Stimulated activated naive B cell treated with anti-CD40 and anti-IgM and Interleukin-4, amounts not matched to agents 10 μg/mL and 1 μg/mL and 100 μg/mL, for 72 hours (primary cell): ENCODE measurements around the gene PRDX2.
A peak's percentile ranks its signal among the peaks of the same experiment; 100 is the strongest.

Source experiments
- ATAC-seq, 2 donors: fragments of 150-1000 bp; cut with Tn5 transposase; replicated peaks; 2 replicates each; pipeline ENCODE4 v1.10.0; 2021; ENCODE audit warnings: moderate library complexity in 1 of 2
- DNase-seq: peaks from one replicate; pipeline ENCODE4 v3.0.0; 2021
- H3K27ac Mint-ChIP-seq: one replicate; pipeline ENCODE4 v1.8.0; 2022; ENCODE audit warnings: mild to moderate bottlenecking, mixed read lengths
- H3K27me3 Mint-ChIP-seq, 2 donors: one replicate each; pipeline ENCODE4 v1.8.0; 2022; ENCODE audit warnings: mixed read lengths in 2 of 2
- H3K36me3 Mint-ChIP-seq, 2 donors: one replicate each; pipeline ENCODE4 v1.8.0; 2022; ENCODE audit warnings: mixed read lengths in 2 of 2, mild to moderate bottlenecking in 1 of 2
- H3K4me1 Mint-ChIP-seq, 2 donors: one replicate each; pipeline ENCODE4 v1.8.0; 2022; ENCODE audit warnings: mixed read lengths in 2 of 2, mild to moderate bottlenecking in 1 of 2
- H3K4me3 Mint-ChIP-seq, 2 donors: one replicate each; pipeline ENCODE4 v1.8.0; 2022; ENCODE audit warnings: mild to moderate bottlenecking in 2 of 2, mixed read lengths in 2 of 2, moderate library complexity in 1 of 2
- H3K9me3 Mint-ChIP-seq, 2 donors: one replicate each; pipeline ENCODE4 v1.8.0; 2022; ENCODE audit warnings: mixed read lengths in 2 of 2, mild to moderate bottlenecking in 1 of 2

PRDX2 gene

DNA sequence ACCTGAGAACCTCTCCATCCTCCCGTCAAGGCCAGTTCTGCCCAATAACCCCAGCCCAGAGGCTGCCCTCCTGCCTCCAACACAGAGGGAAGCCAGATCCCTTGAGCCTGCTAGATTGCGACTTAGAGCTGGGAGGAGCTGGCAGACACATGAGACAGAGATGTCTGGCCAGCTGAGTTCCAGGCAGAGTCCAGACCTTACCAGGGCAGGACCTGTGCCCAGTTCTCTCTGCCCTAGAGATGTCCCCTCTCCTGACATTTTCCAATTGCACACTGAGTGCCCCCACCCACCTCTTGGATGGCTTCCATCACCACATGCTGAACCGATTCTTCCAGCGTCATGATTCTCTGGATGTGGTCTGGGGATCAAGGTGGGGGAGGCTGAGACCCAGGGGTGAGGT, 29.3 kb downstream of the PRDX2 start:
- H3K27ac Mint-ChIP-seq = no peak overlapping the region
- DNase-seq = no peak
- no peaks in the 10 kb centered on the region for H3K9me3 Mint-ChIP-seq
- H3K36me3 Mint-ChIP-seq = peaks cover 8% of the 10 kb centered on the region in 2 donors
- no peak for ATAC-seq
- H3K27me3 Mint-ChIP-seq = no peaks in the 10 kb centered on the region
- H3K4me3 Mint-ChIP-seq = no peak overlapping the region
- H3K4me1 Mint-ChIP-seq = peaks cover 10 to 18% of the 10 kb centered on the region in 2 donors

DNA sequence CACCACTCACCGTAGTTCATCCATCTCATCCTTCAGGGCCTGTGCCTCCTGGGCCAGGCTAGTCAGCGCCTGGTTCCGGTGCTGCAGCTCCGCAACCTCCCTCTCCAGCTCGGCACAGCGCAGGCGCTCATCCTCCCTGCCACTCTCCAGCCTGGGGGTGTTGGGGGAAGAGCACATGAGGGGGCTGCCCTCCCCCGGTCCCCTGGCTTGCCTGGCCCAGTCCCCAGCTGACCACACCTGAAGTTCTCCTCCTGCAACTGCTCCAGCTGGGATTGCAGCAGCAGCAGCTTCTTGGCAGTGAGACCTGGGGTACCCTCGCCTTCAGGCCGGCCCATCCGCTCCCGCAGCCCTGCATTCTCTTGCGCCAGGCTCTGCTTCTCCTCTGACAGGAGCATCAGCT, 30.7 kb downstream of the PRDX2 start:
- peaks cover 14 to 22% of the 10 kb centered on the region in 2 donors for H3K4me1 Mint-ChIP-seq
- no peak for DNase-seq
- H3K27me3 Mint-ChIP-seq = no peaks in the 10 kb centered on the region

DNA sequence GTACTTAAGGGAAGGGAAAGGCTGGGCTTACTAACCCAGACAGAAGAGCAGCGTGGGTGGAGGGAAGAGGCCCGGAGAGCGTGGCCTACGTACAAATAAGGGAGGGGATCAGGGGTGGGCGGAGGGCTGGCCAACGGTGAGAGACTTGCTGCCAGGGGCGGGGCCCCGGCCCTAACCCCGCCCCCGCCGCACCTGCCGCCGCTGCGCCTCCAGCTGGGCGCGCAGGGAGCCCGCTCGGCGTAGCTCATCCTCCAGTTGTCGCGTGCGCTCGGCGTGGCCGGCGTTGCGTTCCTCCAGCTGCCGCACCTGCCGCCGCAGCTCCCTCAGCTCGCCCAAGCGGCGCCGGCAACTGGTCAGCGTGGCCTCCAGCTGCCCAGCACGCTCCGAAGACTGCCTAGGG, 31.9 kb downstream of the PRDX2 start:
- DNase-seq = no peak
- ATAC-seq = peak in 1 of 2 donors; percentile 64
- Mint-ChIP-seq H3K27ac (no peak overlapping the region), H3K27me3 (no peaks in the 10 kb centered on the region), H3K4me1 (peaks cover 15 to 20% of the 10 kb centered on the region in 2 donors), H3K36me3 (peaks cover 12 to 16% of the 10 kb centered on the region in 2 donors), H3K4me3 (no peak overlapping the region), H3K9me3 (no peaks in the 10 kb centered on the region)

More for the DNA sequence above, 30.7 kb downstream of the PRDX2 start:
- Mint-ChIP-seq H3K36me3 (peaks cover 8 to 11% of the 10 kb centered on the region in 2 donors), H3K4me3 (no peak overlapping the region), H3K27ac (no peak overlapping the region), H3K9me3 (no peaks in the 10 kb centered on the region)
- no peak for ATAC-seq

- Mint-ChIP-seq H3K27ac (no peak overlapping the region), H3K4me1 (peaks cover 7 to 8% of the 10 kb centered on the region in 2 donors), H3K27me3 (no peaks in the 10 kb centered on the region), H3K36me3 (peaks cover 15 to 16% of the 10 kb centered on the region in 2 donors), H3K9me3 (no peaks in the 10 kb centered on the region), H3K4me3 (no peak overlapping the region)
- ATAC-seq (no peak), DNase-seq (no peak)
Measured at GRCh38 chr19:12767666-12768065, 33.9 kb downstream of the PRDX2 start.

DNA sequence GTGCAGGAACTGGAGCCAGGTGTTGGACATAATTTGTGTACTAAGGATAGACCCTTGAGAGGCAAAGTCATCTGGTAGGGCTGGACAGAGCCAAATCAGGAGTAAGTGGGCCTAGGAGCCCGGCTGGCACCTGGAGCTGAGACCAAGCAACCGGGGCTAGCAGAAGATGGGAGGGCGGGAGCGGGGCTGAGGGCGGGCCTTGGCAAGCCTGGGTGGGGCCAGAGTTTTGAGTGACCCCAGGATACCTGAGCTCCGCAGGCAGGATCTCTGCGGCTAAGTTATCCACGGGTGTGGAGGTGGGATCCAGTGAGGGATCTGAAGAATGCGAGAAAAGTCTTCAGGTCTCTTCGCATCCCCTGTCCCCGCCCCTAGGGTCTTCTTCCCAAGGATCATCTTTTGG, 34.5 kb downstream of the PRDX2 start:
- ATAC-seq (no peak), DNase-seq (no peak)
- Mint-ChIP-seq H3K27ac (no peak overlapping the region), H3K4me1 (peaks cover 7 to 8% of the 10 kb centered on the region in 2 donors), H3K4me3 (no peak overlapping the region), H3K36me3 (peaks cover 15 to 16% of the 10 kb centered on the region in 2 donors), H3K27me3 (no peaks in the 10 kb centered on the region), H3K9me3 (no peaks in the 10 kb centered on the region)

DNA sequence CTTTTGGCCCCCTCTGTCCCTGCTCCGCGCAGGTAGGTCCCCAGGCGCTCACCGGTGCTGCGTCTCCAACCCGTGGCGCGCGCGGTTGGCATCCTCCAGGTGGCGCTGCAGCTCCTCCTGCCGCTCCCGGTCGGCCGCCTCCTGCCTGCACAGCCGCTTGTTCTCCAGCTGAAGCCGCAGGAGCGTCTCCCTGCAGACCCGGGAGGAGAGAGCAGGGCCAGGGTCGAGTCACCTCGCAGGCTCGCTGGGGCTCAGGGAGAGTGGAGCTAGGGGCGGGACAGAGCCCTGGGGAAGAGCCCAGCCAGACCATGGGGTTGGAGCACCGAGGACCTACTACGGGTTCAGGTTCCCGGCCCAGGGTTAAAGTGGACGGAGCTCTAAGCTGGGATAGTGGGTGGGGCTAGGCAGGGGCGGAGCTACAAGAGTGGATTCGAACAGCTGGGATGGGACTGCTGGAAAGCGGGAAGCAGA, 35.5 kb downstream of the PRDX2 start:
- Mint-ChIP-seq H3K9me3 (no peaks in the 10 kb centered on the region), H3K4me1 (peaks cover 7 to 8% of the 10 kb centered on the region in 2 donors), H3K27me3 (no peaks in the 10 kb centered on the region), H3K36me3 (peaks cover 15 to 16% of the 10 kb centered on the region in 2 donors), H3K27ac (peak overlapping the region; percentile 59), H3K4me3 (peak overlapping the region; percentile 76 to 77)
- ATAC-seq = peak; percentile 92 to 95
- DNase-seq = peak; percentile 72

GRCh38 chr19:12764698-12765097, 36.9 kb downstream of the PRDX2 start:
- H3K36me3 Mint-ChIP-seq = peaks cover 11 to 15% of the 10 kb centered on the region in 2 donors
- ATAC-seq = no peak
- no peaks in the 10 kb centered on the region for H3K9me3 Mint-ChIP-seq
- no peaks in the 10 kb centered on the region for H3K27me3 Mint-ChIP-seq
- H3K4me3 Mint-ChIP-seq = no peak overlapping the region
- peaks cover 5 to 8% of the 10 kb centered on the region in 2 donors for H3K4me1 Mint-ChIP-seq
- DNase-seq = no peak
- no peak overlapping the region for H3K27ac Mint-ChIP-seq

- DNase-seq (no peak), ATAC-seq (no peak)
- H3K27ac Mint-ChIP-seq = no peak overlapping the region
- H3K4me3 Mint-ChIP-seq = no peak overlapping the region
- peaks cover 11 to 13% of the 10 kb centered on the region in 2 donors for H3K36me3 Mint-ChIP-seq
- H3K4me1 Mint-ChIP-seq = peaks cover 6 to 8% of the 10 kb centered on the region in 2 donors
- H3K9me3 Mint-ChIP-seq = no peaks in the 10 kb centered on the region
- H3K27me3 Mint-ChIP-seq = peaks cover 0 to 4% of the 10 kb centered on the region in 2 donors
Measured at GRCh38 chr19:12763100-12763499, 38.5 kb downstream of the PRDX2 start.

- no peak for ATAC-seq
- no peak for DNase-seq
- H3K36me3 Mint-ChIP-seq = peaks cover 0 to 4% of the 10 kb centered on the region in 2 donors
Measured at GRCh38 chr19:12759686-12760085, 41.9 kb downstream of the PRDX2 start.

DNA sequence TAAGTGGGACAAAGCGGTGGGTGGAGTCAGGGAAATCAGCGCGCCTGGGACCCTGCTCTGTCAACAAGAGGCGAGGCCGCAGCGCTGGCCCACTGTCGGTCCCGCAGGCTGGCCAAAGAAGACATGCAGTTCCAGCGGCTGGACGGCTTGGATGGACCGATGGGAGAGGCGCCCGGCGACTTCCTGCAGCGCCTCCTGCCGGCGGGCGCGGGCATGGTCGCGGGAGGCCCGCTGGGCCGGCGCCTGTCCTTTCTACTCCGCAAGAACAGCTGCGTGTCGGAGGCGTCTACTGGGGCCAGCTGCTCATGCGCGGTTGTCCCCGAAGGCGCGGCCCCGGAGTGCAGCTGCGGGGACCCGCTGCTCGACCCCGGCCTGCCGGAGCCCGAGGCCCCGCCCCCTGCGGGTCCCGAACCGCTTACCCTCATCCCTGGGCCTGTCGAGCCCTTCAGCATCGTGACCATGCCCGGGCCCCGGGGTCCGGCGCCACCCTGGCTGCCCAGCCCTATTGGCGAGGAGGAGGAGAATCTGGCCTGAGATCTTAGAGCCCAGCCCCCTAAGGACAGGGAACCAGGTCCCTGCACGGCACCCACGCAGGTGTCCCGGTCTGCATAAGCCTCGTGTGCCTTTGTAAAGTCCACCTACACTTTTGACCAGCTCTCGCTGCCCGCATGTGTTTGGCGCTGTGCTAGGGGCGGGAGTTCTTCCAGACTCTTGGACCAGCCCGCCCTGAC, 43.9 kb downstream of the PRDX2 start:
- DNase-seq = peak; percentile 45
- no peaks in the 10 kb centered on the region for H3K36me3 Mint-ChIP-seq
- H3K4me1 Mint-ChIP-seq = peaks cover 0 to 4% of the 10 kb centered on the region in 2 donors
- H3K27ac Mint-ChIP-seq = no peak overlapping the region
- peaks cover 26 to 28% of the 10 kb centered on the region in 2 donors for H3K27me3 Mint-ChIP-seq
- peak overlapping the region; percentile 61 to 72 for H3K4me3 Mint-ChIP-seq
- H3K9me3 Mint-ChIP-seq = no peaks in the 10 kb centered on the region
- peak; percentile 81 to 86 for ATAC-seq

More at GRCh38 chr19:12759686-12760085, 41.9 kb downstream of the PRDX2 start:
- Mint-ChIP-seq H3K4me3 (no peak overlapping the region), H3K27me3 (peaks cover 12 to 16% of the 10 kb centered on the region in 2 donors), H3K9me3 (no peaks in the 10 kb centered on the region), H3K4me1 (peaks cover 0 to 4% of the 10 kb centered on the region in 2 donors), H3K27ac (no peak overlapping the region)

DNA sequence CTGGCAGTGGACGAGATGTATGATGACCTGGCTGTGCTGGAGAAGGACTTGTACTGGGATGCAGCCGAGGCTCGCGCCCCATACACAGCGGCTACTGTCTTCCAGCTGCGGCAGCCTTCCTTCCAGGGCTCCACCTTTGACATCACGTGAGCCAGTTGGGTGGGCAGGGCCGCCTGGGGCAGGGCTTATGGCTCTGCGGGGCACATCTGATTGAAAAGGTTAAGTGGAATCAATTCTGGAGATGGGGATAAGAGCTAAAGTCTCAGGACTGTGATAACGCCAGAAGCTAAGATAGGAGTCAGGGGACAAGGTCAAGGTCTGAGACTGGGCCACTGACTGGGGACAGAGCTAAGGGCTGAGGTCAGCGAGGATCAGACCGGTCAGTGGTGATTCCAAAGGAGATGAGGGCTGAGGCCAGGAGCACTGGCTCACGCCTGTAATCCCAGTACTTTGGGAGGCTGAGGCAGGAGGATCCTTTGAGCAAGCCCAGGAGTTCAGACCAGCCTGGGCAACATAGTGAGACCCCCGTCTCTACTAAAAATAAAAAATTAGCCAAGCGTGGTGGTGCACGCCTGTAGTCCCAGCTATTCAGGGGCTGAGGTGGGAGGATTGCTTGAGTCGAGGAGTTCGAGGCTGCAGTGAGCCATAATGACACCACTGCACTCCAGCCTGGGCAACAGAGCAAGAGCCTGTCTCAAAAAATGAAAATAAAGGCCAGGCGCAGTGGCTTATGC, 45.3 kb downstream of the PRDX2 start:
- ATAC-seq (no peak), DNase-seq (no peak)
- H3K4me3 Mint-ChIP-seq = peak overlapping the region in 1 of 2 donors; percentile 16
- H3K4me1 Mint-ChIP-seq = peaks cover 0 to 4% of the 10 kb centered on the region in 2 donors
- no peaks in the 10 kb centered on the region for H3K9me3 Mint-ChIP-seq
- H3K27me3 Mint-ChIP-seq = peaks cover 33 to 38% of the 10 kb centered on the region in 2 donors
- no peaks in the 10 kb centered on the region for H3K36me3 Mint-ChIP-seq
- no peak overlapping the region for H3K27ac Mint-ChIP-seq

- Mint-ChIP-seq H3K9me3 (no peaks in the 10 kb centered on the region), H3K27ac (no peak overlapping the region), H3K36me3 (no peaks in the 10 kb centered on the region), H3K27me3 (peaks cover 44 to 46% of the 10 kb centered on the region in 2 donors), H3K4me1 (peaks cover 4 to 7% of the 10 kb centered on the region in 2 donors), H3K4me3 (no peak overlapping the region)
- DNase-seq (no peak), ATAC-seq (no peak)
Measured at GRCh38 chr19:12754465-12755196, 47.0 kb downstream of the PRDX2 start.

DNA sequence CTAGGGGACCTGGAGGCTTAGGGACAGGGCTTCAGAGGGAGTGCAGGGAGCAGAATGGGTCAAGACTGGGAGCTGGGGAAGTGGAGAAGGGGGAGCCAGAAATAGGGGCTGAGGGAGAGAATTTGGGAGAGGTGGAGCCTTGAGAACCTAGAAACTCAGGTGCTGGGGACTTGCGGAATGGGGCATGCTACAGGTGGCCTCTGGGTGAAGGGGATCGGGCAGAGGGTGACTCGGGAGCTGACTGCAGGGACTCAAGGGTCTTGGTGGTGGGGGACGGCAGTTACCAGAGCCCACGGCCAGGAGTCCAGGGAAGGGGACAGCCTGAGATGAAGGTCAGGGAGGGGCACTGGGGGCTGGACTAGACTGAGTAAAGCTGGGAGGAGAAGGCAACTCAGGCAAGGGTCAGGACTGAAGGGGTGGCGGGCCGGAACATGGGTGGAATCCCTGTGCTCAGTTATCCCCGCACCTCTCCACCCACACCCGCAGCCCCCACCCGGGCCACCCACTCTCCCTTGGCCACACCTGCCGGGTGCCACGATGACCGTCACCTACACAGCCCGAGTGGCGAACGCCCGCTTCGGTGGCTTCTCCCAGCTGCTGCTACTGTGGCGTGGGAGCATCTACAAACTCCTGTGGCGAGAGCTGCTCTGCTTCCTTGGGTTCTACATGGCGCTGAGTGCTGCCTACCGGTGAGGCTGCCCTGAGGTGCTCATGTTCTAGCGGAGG, 49.4 kb downstream of the PRDX2 start:
- Mint-ChIP-seq H3K9me3 (peaks cover 6 to 8% of the 10 kb centered on the region in 2 donors), H3K27ac (no peak overlapping the region), H3K4me1 (peaks cover 8 to 12% of the 10 kb centered on the region in 2 donors), H3K36me3 (peaks cover 13 to 14% of the 10 kb centered on the region in 2 donors), H3K27me3 (peaks cover 41 to 46% of the 10 kb centered on the region in 2 donors), H3K4me3 (no peak overlapping the region)
- no peak for ATAC-seq
- no peak for DNase-seq
